Stimulated activated CD4-positive, alpha-beta T cell treated with anti-CD3 and anti-CD28 coated beads, Interleukin-2, amount 100 ng/mL, for 48 hours (primary cell): Measurements from ENCODE around the gene DEPDC7.
"Not testable (repeated sequence)": the region's sequence is repeated elsewhere in the genome, so short reads cannot be mapped to it uniquely, and the experiment has no call there.

ENCODE experiments used
- DNase-seq, 2 donors: peaks; one replicate each; pipeline ENCODE4 v3.0.0-alpha.2; 2020

Gene DEPDC7

DNA sequence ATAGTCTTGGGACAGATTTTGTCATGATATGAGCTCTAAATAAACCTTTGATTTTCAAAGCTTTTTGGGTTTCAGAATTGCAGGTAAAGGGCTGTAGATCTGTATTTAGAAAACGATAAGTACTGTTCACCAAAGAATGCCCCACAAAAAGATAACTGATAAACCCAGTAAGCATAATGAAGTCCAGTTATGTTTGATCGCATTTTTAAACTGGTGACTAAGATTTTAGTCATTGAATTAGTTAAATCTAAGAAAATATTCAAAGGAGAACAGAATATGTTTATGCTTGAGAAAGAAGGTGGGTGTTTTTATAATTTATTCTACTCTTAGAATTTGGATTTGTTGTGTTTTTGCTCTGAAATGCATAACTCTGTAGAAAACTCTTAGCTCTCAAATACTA, 11.6 kb downstream of the DEPDC7 start:
- DNase-seq, result no peak

DNA sequence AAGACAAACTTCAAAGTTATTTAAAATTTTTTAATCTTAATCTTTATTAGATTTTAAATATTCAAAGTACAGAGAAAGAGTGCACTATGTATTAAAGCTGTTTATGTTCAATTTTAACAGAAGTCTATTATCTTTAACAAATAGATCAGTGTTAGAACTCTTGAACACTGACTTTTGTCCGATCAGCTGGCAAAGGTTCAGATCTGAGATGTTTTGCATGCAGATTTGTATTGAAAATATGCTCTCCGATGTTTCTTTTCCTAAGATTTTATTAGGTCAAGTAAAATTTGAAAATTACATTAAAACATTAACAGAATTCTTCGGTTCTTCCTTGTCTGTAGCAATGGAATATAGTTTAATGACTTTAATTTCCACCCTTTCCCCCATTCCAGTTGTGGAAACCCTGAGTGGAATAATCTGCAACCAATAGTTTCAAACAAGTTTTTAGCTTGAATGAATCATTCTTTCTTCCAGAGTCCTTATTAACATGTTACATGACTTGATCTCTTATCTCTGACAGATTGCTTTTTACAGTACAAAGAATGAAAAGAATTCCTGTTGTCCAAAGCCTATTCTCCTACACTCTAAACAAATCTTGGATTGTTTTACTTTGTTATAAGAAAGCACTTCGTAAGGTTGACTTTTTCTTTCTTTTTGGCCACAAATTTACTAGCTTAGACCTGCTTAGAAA, 12.3 kb downstream of the DEPDC7 start:
- DNase-seq, result no peak

DNA sequence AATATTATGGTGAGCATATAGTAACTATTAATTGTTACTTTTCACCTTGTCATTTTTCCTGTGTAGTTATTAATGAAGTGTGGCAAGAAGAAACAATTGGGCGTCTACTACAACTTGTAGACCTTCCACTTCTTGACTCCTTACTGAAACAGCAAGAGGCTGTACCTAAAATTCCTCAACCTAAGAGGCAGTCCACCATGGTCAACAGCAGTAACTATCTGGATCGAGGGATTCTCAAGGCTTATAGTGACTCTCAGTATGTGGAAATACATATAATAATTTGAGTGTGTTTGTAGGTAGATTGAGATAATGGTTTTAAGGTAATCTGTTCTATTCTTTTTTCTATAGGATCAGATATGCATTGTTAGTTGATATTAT, 12.8 kb downstream of the DEPDC7 start:
- no peak for DNase-seq

DNA sequence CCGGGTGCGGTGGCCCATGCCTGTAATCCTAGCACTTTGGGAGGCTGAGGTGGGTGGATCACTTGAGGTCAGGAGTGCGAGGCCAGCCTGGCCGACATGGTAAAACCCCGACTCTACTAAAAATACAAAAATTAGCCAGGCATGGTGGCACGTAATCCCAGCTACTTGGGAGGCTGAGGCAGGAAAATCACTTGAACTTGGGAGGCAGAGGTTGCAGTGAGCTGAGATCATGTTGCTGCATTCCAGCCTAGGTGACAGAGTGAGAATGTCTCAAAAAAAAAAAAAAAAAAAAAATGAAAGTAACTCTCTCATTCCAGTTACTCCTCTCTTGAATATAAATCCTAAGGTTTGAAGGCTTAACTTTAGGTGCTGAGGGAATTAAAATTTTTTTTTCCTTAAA, 13.5 kb downstream of the DEPDC7 start:
- DNase-seq, result not testable (repeated sequence)

DNA sequence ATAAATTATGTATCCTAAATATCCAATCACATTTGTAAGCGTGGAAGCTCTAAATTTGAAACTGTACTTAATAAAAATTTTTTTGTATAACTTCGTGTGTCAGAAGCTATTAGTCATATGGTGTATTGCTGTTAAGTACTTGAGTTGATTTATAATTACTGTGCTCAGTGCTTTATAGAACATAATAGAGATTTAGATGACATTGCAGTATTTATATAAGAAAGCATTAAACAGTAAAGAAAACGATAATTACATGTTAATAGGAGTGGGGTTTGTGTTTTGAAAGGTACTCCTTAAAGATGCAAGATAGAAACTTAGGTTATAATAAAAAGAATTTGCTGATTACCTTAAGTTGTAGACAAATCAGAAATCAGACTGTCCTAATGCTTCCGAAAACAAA, 17.8 kb downstream of the DEPDC7 start:
- no peak for DNase-seq

DNA sequence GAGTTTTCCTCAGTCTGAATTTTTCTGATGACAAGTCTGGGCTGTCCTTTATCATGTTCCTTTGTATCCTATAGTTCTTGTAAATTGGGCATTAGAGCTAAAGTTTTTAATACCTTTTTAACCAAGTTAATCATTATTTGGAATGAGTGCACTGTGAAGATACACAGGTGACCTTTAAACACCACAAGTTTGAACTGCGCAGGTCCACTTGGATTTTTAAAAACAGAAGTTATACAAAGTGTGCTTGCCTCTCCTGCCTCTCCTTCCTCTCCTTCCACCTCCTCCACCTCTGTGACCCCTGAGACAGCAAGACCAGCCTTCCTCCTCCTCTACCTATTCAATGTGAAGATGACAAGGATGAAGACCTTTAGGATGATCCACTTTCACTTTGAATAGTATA, 19.3 kb downstream of the DEPDC7 start:
- DNase-seq, result no peak

DNA sequence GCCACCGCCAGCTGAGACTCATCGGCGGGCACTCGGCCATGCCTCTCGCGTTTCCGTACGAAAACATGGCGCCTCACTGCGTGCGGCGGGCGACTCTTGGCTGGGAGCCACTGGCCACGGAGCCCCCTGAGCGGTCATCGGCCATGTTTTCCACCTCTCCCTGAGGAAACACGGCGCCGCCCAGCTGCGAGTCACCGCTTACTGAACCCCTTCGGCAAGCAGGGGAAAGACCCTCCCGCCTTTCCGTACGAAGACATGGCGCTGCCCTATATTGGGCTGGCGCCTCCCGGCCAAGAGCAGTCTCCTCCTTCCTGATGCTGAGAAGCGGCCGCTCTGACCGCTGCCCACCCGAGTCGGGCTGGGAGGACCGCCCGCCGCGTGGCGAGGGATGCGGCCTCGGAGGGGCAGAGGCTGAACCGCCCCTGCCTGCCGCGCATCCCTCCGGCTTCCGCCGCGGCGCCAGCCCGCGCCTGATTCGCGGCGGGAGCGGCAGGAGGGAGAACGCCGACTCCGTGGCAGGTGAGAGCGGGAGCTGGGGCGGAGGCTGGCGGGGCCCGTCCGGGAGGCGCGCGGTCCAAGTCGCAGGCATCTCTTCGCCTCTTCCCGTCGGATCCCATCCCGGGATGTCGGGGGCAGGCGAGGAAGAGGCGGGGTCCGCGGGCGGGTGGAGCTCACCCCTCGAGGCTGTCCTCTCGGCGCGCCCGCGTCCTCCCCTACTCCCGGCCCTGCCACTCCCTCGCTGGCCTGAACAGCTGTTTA, 23.8 kb downstream of the DEPDC7 start, which contains the start of gene TCP11L1:
TCP11L1 (plus strand) TSS at position 299 of the 759 bp plus-strand sequence. CDS start 4,202 bp downstream, outside the sequence.
- peak; percentile 73 for DNase-seq

DNA sequence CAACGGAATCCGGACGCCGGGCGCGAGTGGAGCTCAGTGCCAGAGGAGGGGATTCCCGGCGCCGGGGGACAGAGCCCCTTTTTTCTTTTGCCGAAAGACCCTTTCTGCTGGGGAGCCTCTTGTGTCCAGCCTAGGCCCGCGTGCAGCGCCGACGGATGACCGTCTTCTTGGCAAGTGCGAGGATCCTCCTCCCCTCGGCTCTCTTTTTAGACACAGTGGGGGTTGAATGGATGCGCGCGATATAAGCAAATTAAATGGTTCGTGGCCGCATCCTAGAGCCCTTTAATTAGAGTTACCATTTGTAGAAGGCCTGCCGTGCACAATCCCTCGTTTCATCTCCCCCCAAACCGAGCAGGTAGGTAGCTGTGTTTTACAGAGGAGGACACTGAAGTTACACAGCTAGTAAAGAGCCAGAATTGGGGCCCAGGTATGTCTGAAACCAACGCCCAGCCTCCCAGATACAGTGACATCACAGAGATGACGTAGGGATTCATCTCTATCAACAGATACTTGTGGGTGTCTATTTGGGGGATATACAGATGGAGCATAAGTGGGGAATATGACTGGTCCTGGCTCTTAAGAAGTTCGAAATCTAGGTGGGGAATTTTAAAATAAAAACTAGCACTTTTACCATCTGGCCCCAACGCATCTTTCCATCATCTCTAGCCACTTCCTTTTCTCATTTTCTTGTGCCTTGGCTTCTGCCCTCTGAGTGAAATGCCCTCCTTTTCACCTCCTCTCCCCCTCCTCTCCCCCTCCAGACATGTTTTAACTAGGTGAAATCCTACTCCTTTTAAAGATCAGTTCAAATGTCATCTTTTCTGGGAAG, 24.6 kb downstream of the DEPDC7 start:
- DNase-seq, result peak; percentile 26 to 39

DNA sequence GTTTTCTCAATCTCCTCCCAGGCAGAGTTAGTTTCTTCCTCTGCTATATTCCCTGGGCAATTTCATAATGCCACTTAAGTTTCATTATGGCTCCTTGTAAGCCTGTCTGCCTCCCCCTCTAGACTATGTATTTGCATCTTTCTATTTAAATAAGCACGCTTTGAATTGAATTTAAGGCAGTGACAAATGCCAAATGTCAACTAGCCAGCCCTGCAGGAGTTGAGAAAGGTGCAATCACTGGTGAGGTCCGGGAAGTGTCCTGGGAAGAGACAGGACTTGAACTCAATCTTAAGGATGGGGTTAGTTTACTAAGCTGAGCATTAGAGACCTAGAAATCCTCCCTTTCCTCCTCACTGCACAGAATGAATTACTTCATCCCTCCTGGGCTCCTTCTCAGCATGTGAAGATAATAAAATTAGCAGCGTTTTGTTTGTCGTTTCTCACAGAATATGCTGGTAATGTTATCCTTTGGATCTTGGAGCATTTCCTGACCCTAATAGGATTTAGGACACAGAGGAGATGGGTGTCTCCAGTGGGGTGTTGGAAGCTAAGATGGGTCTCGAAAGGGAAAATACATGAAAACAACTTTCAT, 25.3 kb downstream of the DEPDC7 start:
- no peak for DNase-seq

DNA sequence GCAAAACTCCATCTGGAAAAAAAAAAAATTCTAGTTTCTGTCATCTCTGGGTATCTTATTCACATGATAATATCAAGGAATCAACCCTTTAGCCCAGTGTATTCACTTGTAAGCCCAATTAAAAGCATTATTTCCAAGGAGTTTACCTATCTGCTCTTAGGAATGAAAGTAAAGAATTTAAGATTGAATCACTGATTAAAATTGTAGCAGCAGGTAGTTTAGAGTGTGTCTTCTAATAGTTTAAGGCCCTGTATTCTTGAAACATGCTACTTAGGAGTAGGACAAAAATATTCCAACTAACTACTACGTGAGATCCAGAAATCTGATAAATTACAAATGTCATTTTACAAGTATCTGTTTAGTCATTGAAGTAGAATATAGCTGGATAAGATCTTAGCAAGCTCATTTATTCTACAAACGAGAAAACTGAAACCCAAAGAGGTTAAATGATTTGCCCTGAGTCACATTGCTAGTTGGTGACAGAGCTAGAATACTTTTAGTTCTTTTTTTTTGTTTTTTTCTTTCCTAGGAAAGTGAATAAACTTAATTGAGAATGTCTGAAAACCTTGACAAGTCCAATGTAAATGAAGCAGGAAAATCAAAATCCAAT, 27.6 kb downstream of the DEPDC7 start:
- DNase-seq, result no peak

DNA sequence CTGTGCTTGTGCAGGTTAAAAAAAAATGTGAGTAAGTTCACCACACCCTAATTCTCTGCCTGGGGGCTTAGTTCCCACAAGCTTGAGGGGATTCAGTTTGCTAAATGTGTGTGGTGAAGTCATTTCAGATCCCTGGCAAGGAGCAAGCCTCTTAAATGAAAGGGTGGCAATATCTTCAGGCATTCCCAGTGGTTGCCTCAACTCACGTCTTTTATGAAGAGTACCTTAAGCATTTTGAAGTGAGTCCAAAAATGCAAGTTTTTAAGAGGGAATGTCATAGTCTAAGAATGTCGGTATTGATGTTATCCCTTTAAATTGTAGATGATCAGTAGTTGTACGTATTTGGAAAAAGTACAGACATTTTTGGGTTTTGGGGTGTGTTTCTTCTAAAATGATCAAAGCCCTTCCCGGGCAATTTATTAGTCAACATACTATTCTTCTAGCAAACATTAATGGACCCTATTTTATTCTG, 28.6 kb downstream of the DEPDC7 start:
- no peak for DNase-seq

DNA sequence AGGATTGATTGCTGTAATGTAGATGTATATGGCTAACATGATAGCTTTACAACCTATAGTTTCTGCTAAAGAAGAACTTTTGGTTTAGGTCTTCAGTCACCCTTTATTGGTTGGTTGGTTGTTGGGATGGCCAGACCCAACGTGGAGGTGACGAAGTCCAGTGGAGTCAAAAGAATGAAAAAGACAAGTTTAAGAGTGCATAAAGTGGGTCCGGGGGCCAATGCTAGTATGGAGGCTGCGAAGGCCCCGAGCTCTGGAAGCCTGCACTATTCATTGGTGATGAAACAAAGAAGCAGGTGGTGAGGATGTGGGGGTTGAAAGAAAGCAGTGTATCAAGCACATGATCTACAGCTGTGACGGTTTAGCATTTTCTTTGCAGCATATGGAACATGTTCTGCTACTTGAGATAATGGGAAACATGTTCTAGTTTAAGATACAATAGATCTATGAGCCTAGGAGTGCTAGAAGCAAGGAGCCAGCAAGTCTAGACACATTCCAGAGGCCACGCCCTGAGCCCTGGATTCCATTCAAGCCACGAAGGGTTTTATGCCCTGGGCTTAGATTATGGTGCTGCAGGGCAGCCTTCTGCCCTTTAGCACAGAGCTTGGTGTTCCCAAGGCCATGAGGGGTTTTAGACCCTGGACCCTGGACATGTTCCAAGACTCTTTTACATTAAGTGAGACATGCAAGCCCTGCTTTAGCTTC, 30.0 kb downstream of the DEPDC7 start:
- DNase-seq, result no peak

DNA sequence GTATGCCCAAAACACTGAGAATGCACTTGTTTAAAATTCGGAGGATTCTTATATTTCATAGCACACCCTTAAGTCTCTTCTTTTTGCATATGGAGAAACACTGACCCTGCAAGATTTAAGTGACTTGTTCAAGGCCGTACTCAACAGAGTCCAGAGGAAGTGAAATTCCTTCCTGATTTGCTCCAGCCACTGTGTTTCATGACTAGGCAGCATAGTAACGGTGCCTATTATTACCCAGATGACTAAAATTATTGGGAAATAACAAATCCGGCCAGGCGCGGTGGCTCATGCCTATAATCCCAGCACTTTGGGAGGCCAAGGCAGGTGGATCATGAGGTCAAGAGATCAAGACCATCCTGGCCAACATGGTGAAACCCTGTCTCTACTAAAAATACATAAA, 33.0 kb downstream of the DEPDC7 start:
- not testable (repeated sequence) for DNase-seq

DNA sequence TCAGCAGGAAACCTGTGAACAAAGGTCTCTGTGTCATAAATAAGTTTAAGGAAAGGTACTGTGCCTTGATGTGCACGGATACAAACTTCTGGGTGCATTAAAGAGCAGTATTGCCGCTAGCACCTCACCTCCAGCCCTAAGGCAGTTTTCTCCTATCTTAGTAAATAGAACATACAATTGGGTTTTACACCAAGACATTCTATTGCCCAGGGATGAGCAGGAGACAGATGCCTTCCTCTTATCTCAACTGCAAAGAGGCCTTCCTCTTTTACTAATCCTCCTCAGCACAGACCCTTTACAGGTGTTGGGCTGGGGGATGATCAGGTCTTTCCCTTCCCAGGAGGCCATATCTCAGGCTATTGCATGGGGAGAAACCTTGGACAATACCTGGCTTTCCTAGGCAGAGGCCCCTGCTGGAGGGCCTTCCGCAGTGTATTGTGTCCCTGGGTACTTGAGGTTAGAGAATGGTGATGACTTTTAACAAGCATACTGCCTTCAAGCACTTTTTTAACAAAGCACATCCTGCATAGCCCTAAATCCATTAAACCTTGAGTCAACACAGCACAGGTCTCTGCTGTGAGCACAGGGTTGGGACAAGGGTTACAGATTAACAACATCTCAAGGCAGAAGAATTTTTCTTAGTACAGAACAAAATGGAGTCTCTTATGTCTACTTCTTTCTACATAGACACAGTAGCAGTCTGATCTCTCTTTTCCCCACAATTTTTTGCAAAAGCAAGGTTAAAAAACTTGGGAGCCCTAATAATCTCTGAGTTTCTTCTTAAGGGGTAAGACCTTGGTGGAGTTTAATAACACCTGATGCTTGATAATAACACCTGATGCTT, 34.1 kb downstream of the DEPDC7 start:
- DNase-seq, result not testable (repeated sequence)

DNA sequence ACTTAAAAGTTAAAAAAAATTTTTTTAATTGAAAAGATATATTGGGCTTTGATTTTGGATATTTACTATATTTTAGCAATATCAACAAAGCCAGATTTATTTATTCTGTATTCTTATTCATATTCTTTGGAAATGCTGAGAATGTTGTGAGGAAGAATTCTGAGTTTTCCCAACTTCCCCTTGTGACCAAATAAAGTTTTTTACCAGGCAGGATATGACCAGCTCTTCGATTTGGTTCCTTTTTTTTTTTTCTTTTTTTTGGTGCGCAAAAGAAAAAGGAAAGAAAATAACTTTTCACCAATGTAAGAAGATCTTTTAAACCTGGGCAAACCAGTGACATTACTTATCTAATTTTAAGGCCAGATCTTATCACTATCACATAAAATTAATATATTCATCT, 36.6 kb downstream of the DEPDC7 start:
- DNase-seq, result no peak

DNA sequence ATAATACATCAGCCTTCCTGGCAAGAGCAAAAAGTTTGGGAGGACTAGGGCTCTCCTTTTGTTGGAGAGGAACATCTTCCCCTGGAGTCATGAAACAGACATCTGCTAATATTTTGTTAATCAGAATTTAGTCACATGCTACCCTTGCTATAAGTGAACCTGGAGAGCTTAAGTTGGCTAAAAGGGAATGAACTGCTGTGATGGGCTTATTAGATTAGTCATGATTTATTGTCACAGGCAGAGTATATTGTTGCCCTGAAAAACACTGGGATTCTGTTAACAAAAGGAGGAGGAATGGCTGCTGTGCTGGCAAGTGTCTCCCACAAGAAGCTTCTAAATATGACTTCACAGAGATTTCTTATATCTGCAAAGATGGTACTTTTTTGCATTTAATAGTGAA, 39.7 kb downstream of the DEPDC7 start:
- no peak for DNase-seq

DNA sequence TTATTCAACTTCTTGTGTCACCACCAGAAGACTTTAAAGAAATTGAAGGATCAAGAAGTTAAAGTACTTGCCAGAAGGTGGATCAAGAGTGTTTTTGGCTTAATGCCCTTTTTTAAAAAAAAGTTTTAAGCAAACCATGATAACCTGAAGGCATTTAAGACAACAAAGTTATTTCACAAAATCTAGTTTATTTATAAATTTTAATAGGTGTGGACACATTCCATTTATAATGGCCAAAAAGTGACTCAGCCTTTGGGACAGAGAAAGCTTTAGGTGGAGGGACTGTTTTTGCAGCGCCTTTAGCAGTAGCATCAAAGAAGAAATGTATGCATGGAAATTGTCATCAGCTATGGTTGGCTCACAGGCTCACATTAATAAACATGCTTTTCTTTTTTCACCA, 41.6 kb downstream of the DEPDC7 start:
- no peak for DNase-seq

DNA sequence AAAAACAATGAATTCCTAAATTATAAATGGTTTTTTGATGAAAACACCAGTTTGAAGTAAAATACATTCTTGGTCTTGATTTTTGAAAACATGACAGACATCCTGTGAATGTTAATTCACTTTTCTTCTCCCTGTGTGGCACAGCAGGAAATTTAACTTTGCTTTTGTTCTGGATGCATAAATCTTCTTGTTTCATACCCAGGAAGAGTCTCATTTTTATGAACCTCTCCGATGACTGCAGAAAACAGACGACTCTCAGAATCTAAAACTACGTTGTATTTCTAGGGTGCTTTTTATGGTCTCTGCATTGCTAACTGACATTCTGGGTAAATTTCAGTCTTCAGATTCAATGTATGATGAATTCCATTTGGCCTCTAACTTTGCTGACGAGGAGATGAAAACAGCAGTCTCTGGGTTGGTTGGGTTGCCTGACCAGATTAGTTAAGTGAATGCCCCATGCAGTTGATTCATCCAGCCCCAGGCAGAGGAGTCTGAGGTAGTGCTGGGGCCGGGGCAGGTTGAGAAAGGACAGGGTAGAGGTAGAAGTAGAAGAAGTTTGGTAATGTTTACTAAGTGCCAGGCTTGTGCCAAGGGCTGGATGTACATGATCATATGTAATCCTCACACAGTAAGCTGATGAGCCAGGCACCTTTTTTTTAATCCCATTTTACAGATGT, 43.8 kb downstream of the DEPDC7 start:
- no peak for DNase-seq

DNA sequence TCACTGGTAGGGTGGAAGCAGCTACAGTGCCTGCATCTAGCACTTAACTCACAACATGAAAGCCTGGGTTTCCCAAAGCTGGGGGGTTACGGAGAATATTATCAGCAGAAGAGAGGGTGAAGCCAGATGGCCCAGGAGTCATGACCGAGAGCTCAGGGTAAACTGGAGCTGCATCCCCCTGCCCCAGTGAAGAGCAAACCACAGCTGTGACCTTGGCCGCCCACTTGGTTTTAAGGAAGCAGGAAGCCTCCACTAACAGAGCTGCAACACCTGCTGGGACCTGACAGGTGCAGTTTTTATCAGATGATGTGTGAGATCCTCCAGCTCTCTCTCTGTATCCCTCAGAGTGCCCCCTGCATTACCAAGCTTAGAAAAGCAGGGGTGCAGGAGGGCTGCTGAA, 44.6 kb downstream of the DEPDC7 start:
- no peak for DNase-seq

DNA sequence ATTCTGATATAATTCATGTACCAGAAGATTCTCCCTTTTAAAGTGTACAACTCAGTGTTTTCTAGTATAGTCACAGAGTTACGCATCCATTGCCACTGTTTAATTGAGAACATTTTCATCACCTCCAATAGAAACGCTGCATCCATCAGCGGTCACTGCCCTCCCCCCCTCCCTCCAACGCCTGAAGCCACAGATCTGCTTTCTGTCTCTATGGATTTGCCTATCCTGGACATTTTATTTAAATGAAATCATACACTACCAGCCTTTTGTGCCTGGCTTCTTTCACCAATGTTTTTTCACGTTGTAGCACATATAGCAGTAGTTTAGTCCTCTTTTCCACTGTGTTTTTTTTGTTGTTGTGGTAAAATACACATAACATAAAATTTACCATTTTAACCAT, 46.5 kb downstream of the DEPDC7 start:
- DNase-seq, result no peak
